DND-41 (cell line): ENCODE results near the gene CACNA1I.

Source experiments
- ATAC-seq: fragments of 200-7000 bp; cut with Tn5 transposase; 3 replicates; pipeline ENCODE4 v1.9.1; 2021; ENCODE audit warnings: low read depth; ENCODE audit not compliant: insufficient read depth
- DNase-seq: peaks from one replicate; pipeline ENCODE4 v3.0.0-alpha.2; 2020
- H2AFZ ChIP-seq: 2 replicates; pipeline ENCODE4 v1.6.0; 2012; ENCODE audit warnings: low read depth, low read length
- H3K27ac ChIP-seq: 2 replicates; pipeline ENCODE4 v1.5.1; 2012; ENCODE audit warnings: low read length, inconsistent platforms
- H3K27me3 ChIP-seq: fragments of 200-600 bp; sonication (generic); 2 replicates; pipeline ENCODE4 v1.6.0; 2012; ENCODE audit warnings: low read length, mild to moderate bottlenecking, inconsistent platforms; ENCODE audit not compliant: insufficient read depth, poor library complexity
- H3K36me3 ChIP-seq: 2 replicates; pipeline ENCODE4 v1.5.1; 2012; ENCODE audit warnings: low read length, inconsistent platforms; ENCODE audit not compliant: insufficient read depth
- H3K4me1 ChIP-seq: 2 replicates; pipeline ENCODE4 v1.5.1; 2012; ENCODE audit warnings: mild to moderate bottlenecking, low read length; ENCODE audit not compliant: insufficient read depth
- H3K4me2 ChIP-seq: 2 replicates; pipeline ENCODE4 v1.6.0; 2012; ENCODE audit warnings: mild to moderate bottlenecking, moderate library complexity, low read length, inconsistent platforms; ENCODE audit not compliant: insufficient read depth
- H3K4me3 ChIP-seq, 2 experiments: fragments of 200-600 bp in 1 of 2; shearing (Covaris generic) in 1 of 2; 2 replicates each; pipeline ENCODE4 v1.5.1; 2012 to 2016; ENCODE audit warnings: inconsistent platforms in 2 of 2, low read length in 2 of 2, mild to moderate bottlenecking in 2 of 2, low read depth in 1 of 2, moderate library complexity in 1 of 2
- H3K79me2 ChIP-seq: 2 replicates; pipeline ENCODE4 v1.6.0; 2012; ENCODE audit warnings: low read length, inconsistent platforms; ENCODE audit not compliant: insufficient read depth
- H3K9ac ChIP-seq: 2 replicates; pipeline ENCODE4 v1.6.0; 2012; ENCODE audit warnings: low read depth, mild to moderate bottlenecking, inconsistent platforms, low read length, moderate library complexity
- H3K9me3 ChIP-seq: 2 replicates; pipeline ENCODE4 v1.5.1; 2012; ENCODE audit warnings: low read length, moderate library complexity, mild to moderate bottlenecking, inconsistent platforms; ENCODE audit not compliant: insufficient read depth, severe bottlenecking
- H4K20me1 ChIP-seq: 2 replicates; pipeline ENCODE4 v1.6.0; 2012; ENCODE audit warnings: low read length; ENCODE audit not compliant: insufficient read depth
- CTCF ChIP-seq: IDR thresholded peaks from 2 replicates; pipeline ENCODE4 v1.5.1; 2012; ENCODE audit warnings: borderline replicate concordance, low read length, moderate library complexity, mild to moderate bottlenecking; ENCODE audit not compliant: poor library complexity, severe bottlenecking; ENCODE audit errors: extremely low read depth
- EZH2 ChIP-seq: IDR thresholded peaks from 3 replicates; pipeline ENCODE4 v1.6.1; 2012; ENCODE audit warnings: borderline replicate concordance, low read depth, mild to moderate bottlenecking, moderate library complexity, low read length, inconsistent platforms; ENCODE audit not compliant: severe bottlenecking

Gene CACNA1I

GRCh38 chr22:39710380-39711150 is 140.0 kb downstream of the CACNA1I start:
- ATAC-seq (no peak), DNase-seq (no peak)
- Histone ChIP-seq H2AFZ (no peak overlapping the region), H3K27me3 (no peaks in the 10 kb centered on the region), H3K27ac (no peak overlapping the region), H3K9me3 (no peaks in the 10 kb centered on the region), H3K9ac (no peak overlapping the region), H3K79me2 (no peaks in the 10 kb centered on the region), H3K4me3 (no peak overlapping the region), H3K4me1 (no peaks in the 10 kb centered on the region), H4K20me1 (no peaks in the 10 kb centered on the region), H3K4me2 (no peak overlapping the region), H3K36me3 (no peaks in the 10 kb centered on the region)
- TF ChIP-seq EZH2: no peak

- DNase-seq: no peak
- Histone ChIP-seq H3K4me3 (no peak overlapping the region), H3K36me3 (no peaks in the 10 kb centered on the region), H3K9ac (no peak overlapping the region), H3K4me2 (no peak overlapping the region), H3K27ac (no peak overlapping the region), H3K9me3 (no peaks in the 10 kb centered on the region), H3K4me1 (no peaks in the 10 kb centered on the region), H2AFZ (no peak overlapping the region), H4K20me1 (no peaks in the 10 kb centered on the region), H3K79me2 (no peaks in the 10 kb centered on the region), H3K27me3 (no peaks in the 10 kb centered on the region)
- no peak for ATAC-seq
- TF ChIP-seq EZH2: no peak
- TF ChIP-seq CTCF: no peak
Observed at GRCh38 chr22:39712081-39712480, 141.5 kb downstream of the CACNA1I start.

- no peak overlapping the region for H2AFZ ChIP-seq
- no peaks in the 10 kb centered on the region for H3K27me3 ChIP-seq
- TF ChIP-seq CTCF (no peak), EZH2 (no peak)
- H3K9ac ChIP-seq: no peak overlapping the region
- H3K9me3 ChIP-seq: no peaks in the 10 kb centered on the region
- H3K4me1 ChIP-seq: no peaks in the 10 kb centered on the region
- no peaks in the 10 kb centered on the region for H4K20me1 ChIP-seq
- no peak for DNase-seq
- ATAC-seq: no peak
- H3K36me3 ChIP-seq: no peaks in the 10 kb centered on the region
- no peak overlapping the region for H3K4me3 ChIP-seq
- no peak overlapping the region for H3K27ac ChIP-seq
- H3K79me2 ChIP-seq: no peaks in the 10 kb centered on the region
- no peak overlapping the region for H3K4me2 ChIP-seq
Observed at GRCh38 chr22:39712751-39713525, 142.4 kb downstream of the CACNA1I start.

GRCh38 chr22:39713799-39714290 is 143.3 kb downstream of the CACNA1I start:
- Histone ChIP-seq H3K27me3 (no peaks in the 10 kb centered on the region), H3K4me2 (no peak overlapping the region), H2AFZ (no peak overlapping the region), H3K4me1 (no peaks in the 10 kb centered on the region), H3K27ac (no peak overlapping the region), H3K9ac (no peak overlapping the region), H3K79me2 (no peaks in the 10 kb centered on the region), H3K9me3 (no peaks in the 10 kb centered on the region), H4K20me1 (no peaks in the 10 kb centered on the region), H3K4me3 (no peak overlapping the region), H3K36me3 (no peaks in the 10 kb centered on the region)
- DNase-seq: no peak
- no peak for ATAC-seq
- TF ChIP-seq EZH2 (no peak), CTCF (no peak)
